Nephron progenitor cell (in vitro differentiated cells): ENCODE results near the gene RIGI.
A peak's percentile ranks its signal among the peaks of the same experiment; 100 is the strongest.

Experiments
- DNase-seq: peaks from one replicate; pipeline ENCODE4 v3.0.0; 2021
- H3K27ac Mint-ChIP-seq: 2 replicates; pipeline ENCODE4 v1.8.0; 2021; ENCODE audit warnings: mild to moderate bottlenecking, moderate library complexity, mixed read lengths
- H3K27me3 Mint-ChIP-seq: 2 replicates; pipeline ENCODE4 v1.8.0; 2021; ENCODE audit warnings: mild to moderate bottlenecking, low read depth, mixed read lengths; ENCODE audit not compliant: poor library complexity
- H3K36me3 Mint-ChIP-seq: 2 replicates; pipeline ENCODE4 v1.8.0; 2021; ENCODE audit warnings: low read depth, mixed read lengths
- H3K4me1 Mint-ChIP-seq: 2 replicates; pipeline ENCODE4 v1.8.0; 2021; ENCODE audit warnings: mixed read lengths
- H3K4me3 Mint-ChIP-seq: 2 replicates; pipeline ENCODE4 v1.8.0; 2021; ENCODE audit warnings: mild to moderate bottlenecking, moderate library complexity, mixed read lengths
- H3K9me3 Mint-ChIP-seq: 2 replicates; pipeline ENCODE4 v1.8.0; 2021; ENCODE audit warnings: mild to moderate bottlenecking, moderate library complexity, mixed read lengths
- CTCF ChIP-seq: fragments of 200-600 bp; sonication (generic); IDR thresholded peaks from 2 replicates; pipeline ENCODE4 v1.5.0; 2021; ENCODE audit warnings: antibody characterized with exemption

RIGI gene

GRCh38 chr9:32526041-32526706, at the start of gene RIGI:
RIGI (minus strand) TSS chr9:32526196; CDS start chr9:32526166, 30 bp downstream.
- DNase-seq = peak; percentile 79
- H3K9me3 Mint-ChIP-seq = peaks cover 13% of the 10 kb centered on the region
- TF ChIP-seq CTCF = peak; percentile 44
- peaks cover 9% of the 10 kb centered on the region for H3K36me3 Mint-ChIP-seq
- peaks cover 8% of the 10 kb centered on the region for H3K27me3 Mint-ChIP-seq
- peaks cover 20% of the 10 kb centered on the region for H3K4me1 Mint-ChIP-seq
- peak within 1 kb of the TSS; percentile 92 for H3K4me3 Mint-ChIP-seq
- H3K27ac Mint-ChIP-seq = no peak within 1 kb of the TSS

- Mint-ChIP-seq H3K27ac (no peak overlapping the region), H3K9me3 (no peaks in the 10 kb centered on the region), H3K27me3 (peaks cover 28% of the 10 kb centered on the region), H3K4me1 (peaks cover 26% of the 10 kb centered on the region), H3K4me3 (no peak overlapping the region), H3K36me3 (peaks cover 8% of the 10 kb centered on the region)
- no peak for DNase-seq
- TF ChIP-seq CTCF = no peak
Observed at GRCh38 chr9:32574858-32575257, 48.9 kb upstream of the RIGI start.

DNA sequence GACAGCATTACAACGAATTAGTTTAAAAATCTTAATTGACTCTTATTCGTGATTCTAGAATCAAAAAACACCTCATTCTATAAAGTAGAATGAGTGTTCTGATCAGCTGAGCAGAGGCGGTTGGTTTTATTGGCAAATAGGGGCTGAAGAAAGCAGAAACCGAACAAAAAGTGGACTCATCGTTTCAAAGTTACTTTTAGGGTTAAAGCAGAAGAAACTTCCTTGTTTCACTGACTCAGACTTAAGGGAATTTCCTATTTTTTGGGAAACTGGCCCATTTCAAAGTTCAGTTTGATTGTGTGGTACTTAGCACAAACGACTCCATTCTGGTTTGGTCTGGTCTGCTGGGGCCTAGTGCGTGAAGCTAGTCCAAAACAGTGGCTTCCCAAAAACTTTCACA, 47.8 kb upstream of the RIGI start:
- no peak for TF ChIP-seq CTCF
- Mint-ChIP-seq H3K36me3 (peaks cover 12% of the 10 kb centered on the region), H3K9me3 (no peaks in the 10 kb centered on the region), H3K27ac (peak overlapping the region; percentile 100), H3K27me3 (peaks cover 25% of the 10 kb centered on the region), H3K4me1 (peaks cover 19% of the 10 kb centered on the region), H3K4me3 (peak overlapping the region; percentile 100)
- no peak for DNase-seq

GRCh38 chr9:32572900-32573523, 47.0 kb upstream of the RIGI start, which contains the start of gene NDUFB6:
NDUFB6 (minus strand) TSS chr9:32573159; CDS start chr9:32573060, 99 bp downstream.
- no peak for TF ChIP-seq CTCF
- peak within 1 kb of the TSS; percentile 100 for H3K4me3 Mint-ChIP-seq
- peaks cover 16% of the 10 kb centered on the region for H3K36me3 Mint-ChIP-seq
- H3K4me1 Mint-ChIP-seq = peaks cover 19% of the 10 kb centered on the region
- no peaks in the 10 kb centered on the region for H3K9me3 Mint-ChIP-seq
- H3K27me3 Mint-ChIP-seq = peaks cover 19% of the 10 kb centered on the region
- peak; percentile 93 for DNase-seq
- peak within 1 kb of the TSS; percentile 100 for H3K27ac Mint-ChIP-seq

DNA sequence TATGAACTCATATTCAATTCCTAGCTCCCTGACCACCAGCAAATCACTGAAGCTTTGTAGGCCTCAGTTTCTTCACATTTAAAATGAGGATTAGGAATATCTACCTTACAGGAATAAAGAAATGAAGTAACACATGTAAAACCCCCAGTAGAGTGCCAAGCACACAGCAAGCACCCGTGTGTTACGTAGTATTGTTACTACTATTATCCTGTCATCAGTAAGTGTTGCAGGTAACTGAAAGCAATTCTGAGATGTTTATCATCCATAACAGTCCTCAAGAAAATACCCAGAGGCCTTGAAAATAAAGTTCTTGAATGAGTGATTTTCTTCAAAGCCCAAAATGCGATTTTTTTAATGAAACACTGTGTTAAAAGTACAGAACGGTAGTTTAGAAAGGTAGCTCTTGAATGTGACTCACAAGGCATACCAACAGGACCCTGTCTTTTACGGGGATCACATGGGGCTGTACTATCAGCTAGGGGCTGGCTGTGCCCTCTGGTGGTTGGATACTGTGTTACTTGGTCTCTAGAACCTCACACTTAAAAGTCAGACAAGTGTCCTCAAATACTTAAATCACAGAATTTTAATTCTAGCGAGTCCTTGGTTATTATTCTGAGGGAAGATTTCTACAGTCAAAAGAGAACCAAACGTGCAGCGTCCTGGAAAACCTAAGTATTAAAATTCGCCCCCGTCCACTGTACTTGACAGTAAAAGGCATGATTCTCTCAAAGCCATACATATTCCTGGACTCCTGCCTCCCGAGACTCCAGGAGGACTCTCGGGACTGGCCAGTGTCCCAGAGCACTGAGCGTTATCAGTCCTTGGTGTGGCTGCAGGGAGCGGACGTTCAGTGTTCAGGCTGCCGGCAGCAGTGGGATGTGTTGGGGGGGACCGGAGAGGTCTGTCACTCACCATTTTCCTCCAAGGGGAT, 46.2 kb upstream of the RIGI start:
- Mint-ChIP-seq H3K9me3 (no peaks in the 10 kb centered on the region), H3K27ac (peak overlapping the region; percentile 100), H3K36me3 (peaks cover 24% of the 10 kb centered on the region), H3K27me3 (peaks cover 13% of the 10 kb centered on the region), H3K4me3 (peak overlapping the region; percentile 100), H3K4me1 (peaks cover 19% of the 10 kb centered on the region)
- peak; percentile 59 for DNase-seq
- TF ChIP-seq CTCF = peak; percentile 68
